T-helper 2 cell treated with Interferon-gamma antibody and Interleukin-4, amounts not matched to agents 5 μg/mL and 100 μg/mL, for 36 hours (primary cell): ENCODE results near the gene EIF4G3.
A peak's percentile ranks its signal among the peaks of the same experiment; 100 is the strongest.
"Not testable (repeated sequence)": the region's sequence is repeated elsewhere in the genome, so short reads cannot be mapped to it uniquely, and the experiment has no call there.

ENCODE experiments used
- DNase-seq: peaks from one replicate; pipeline ENCODE4 v3.0.0; 2021; ENCODE audit warnings: low spot score
- H3K27ac Mint-ChIP-seq: one replicate; pipeline ENCODE4 v1.8.0; 2021; ENCODE audit warnings: mild to moderate bottlenecking, mixed read lengths
- H3K27me3 Mint-ChIP-seq: one replicate; pipeline ENCODE4 v1.8.0; 2021; ENCODE audit warnings: low read depth, mixed read lengths
- H3K36me3 Mint-ChIP-seq: one replicate; pipeline ENCODE4 v1.8.0; 2021; ENCODE audit warnings: low read depth, mixed read lengths
- H3K4me1 Mint-ChIP-seq: one replicate; pipeline ENCODE4 v1.8.0; 2021; ENCODE audit warnings: low read depth, mixed read lengths
- H3K4me3 Mint-ChIP-seq: one replicate; pipeline ENCODE4 v1.8.0; 2022; ENCODE audit warnings: mild to moderate bottlenecking, moderate library complexity, mixed read lengths
- H3K9me3 Mint-ChIP-seq: one replicate; pipeline ENCODE4 v1.8.0; 2021; ENCODE audit warnings: mixed read lengths

Gene EIF4G3

DNA sequence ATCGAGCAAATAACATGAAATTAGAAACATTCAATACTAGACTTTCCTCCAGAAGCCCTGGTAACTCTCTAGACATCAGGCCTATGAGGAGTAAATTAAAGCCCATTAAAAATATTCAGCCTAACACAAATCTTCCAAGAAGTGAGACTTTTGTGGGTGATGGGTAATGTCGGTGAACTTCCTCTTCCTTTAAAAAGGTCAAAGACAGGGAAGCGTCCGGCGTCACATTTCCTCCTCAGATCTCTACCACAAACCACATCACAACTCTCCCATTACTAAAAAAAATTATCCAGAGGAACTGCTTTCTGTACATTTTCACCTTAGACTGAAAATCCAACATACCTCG is 1.4 kb downstream of the EIF4G3 start:
- no peaks in the 10 kb centered on the region for H3K9me3 Mint-ChIP-seq
- peaks cover 35% of the 10 kb centered on the region for H3K4me1 Mint-ChIP-seq
- peaks cover 19% of the 10 kb centered on the region for H3K36me3 Mint-ChIP-seq
- H3K4me3 Mint-ChIP-seq: peak overlapping the region; percentile 85
- peak overlapping the region; percentile 87 for H3K27ac Mint-ChIP-seq
- peaks cover 3% of the 10 kb centered on the region for H3K27me3 Mint-ChIP-seq
- DNase-seq: peak; percentile 37

DNA sequence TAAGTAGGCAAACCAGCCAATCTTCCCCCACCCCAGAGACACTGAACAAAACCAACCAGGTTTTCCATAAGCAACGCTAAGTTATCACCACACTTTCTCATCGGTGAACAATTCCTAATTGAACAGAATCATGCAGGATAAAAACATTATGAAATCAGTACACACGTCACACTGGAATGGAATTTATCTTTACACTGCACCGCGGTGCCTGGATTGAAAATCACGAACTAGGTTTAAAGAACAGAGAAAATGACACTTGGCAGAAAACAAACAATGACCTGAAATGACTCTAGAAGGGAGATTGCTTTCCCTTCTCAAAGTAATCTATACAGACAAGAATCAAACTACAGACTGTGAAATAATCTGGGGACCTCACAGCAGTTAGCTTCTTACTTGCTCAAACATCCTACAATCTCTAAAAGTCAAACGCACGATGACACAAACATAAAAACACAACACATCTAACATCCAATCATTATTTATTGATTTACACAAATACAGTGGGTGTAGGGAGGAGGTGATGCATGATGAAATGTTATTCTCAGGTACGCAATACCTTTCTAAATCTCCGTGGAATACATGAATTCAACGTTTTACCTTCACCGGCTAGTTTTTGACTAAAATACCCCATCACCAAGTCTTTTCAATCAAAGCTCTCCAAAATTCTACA is 1.9 kb downstream of the EIF4G3 start:
- peak overlapping the region; percentile 85 for H3K4me3 Mint-ChIP-seq
- peaks cover 21% of the 10 kb centered on the region for H3K36me3 Mint-ChIP-seq
- H3K4me1 Mint-ChIP-seq: peaks cover 35% of the 10 kb centered on the region
- H3K27me3 Mint-ChIP-seq: peaks cover 3% of the 10 kb centered on the region
- H3K27ac Mint-ChIP-seq: peak overlapping the region; percentile 87
- no peaks in the 10 kb centered on the region for H3K9me3 Mint-ChIP-seq
- no peak for DNase-seq

DNA sequence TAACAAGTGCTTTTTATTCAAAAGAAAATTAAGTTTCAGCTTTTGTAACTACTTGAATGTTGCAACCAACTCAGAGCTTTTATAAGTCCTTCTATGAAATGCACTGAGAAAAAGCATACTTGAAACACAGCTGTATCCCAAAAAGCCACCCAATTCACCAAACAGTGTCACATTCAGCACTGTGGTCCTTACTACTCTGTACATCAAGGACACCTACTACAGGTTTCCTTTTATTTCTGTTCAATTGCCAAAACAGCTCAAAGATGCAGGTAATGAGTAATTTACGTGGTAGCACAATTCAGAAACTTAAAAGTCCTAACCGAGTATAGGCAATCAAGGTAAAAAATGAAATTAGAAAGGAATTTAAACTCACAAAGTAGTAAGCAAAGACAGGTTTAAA is 2.5 kb downstream of the EIF4G3 start:
- no peak overlapping the region for H3K27ac Mint-ChIP-seq
- H3K4me3 Mint-ChIP-seq: peak overlapping the region; percentile 85
- peaks cover 3% of the 10 kb centered on the region for H3K27me3 Mint-ChIP-seq
- no peaks in the 10 kb centered on the region for H3K9me3 Mint-ChIP-seq
- H3K36me3 Mint-ChIP-seq: peaks cover 21% of the 10 kb centered on the region
- no peak for DNase-seq
- peaks cover 35% of the 10 kb centered on the region for H3K4me1 Mint-ChIP-seq

DNA sequence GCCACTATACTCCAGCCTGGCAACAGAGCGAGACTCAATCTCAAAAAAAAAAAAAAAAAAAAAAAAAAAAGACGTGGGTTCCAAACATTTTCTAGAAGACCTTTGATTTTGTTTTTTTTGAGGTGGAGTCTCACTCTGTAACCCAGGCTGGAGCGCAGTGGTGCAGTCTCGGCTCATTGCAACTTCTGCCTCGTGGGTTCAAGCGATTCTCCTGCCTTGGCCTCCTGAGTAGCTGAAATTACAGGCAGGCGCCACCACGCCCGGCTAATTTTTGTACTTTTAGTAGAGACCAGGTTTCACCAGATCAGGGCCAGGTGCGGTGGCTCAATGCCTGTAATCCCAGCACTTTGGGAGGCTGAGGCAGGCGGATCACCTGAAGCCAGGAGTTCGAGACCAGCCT is 3.6 kb downstream of the EIF4G3 start:
- not testable (repeated sequence) for H3K27ac Mint-ChIP-seq, H3K9me3 Mint-ChIP-seq, H3K27me3 Mint-ChIP-seq, H3K4me3 Mint-ChIP-seq, DNase-seq
- Mint-ChIP-seq H3K4me1 (peaks cover 35% of the 10 kb centered on the region), H3K36me3 (peaks cover 23% of the 10 kb centered on the region)

DNA sequence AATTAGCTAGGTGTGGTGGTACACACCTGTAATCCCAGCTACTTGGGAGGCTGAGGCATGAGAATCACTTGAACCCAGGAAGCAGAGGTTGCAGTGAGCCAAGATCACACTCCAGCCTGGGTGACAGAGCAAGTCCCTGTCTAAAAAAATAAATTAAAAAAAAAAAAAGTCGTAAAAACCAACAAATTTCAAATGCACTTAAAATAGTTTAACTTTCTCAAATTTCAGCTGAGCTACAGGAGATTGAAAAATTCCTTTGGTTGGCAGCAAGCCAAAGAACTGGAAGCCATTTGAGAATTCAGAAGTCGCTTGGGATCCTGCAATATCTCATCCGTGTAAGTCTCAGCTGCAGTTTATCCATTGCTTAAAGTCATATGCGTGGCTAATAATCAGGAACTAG is 5.9 kb downstream of the EIF4G3 start:
- not testable (repeated sequence) for H3K9me3 Mint-ChIP-seq, DNase-seq, H3K27me3 Mint-ChIP-seq, H3K4me3 Mint-ChIP-seq, H3K27ac Mint-ChIP-seq
- Mint-ChIP-seq H3K4me1 (peaks cover 31% of the 10 kb centered on the region), H3K36me3 (peaks cover 29% of the 10 kb centered on the region)

DNA sequence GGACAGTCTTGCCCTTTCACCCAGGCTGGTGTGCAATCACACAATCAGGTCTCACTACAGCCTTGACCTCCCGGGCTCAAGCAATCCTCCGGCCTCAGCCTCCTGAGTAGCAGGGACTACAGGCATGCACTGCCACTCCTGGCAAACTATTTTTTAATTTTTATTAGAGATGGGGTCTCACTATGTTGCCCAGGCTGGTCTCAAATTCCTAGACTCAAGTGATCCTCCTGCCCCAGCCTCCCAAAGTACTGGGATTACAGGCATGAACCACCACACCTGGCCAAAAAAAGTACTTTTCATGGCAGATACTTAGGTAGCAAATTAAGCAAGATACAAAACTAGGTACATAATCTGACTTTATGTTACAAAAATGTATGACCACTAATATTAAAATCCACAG is 8.3 kb downstream of the EIF4G3 start:
- no peaks in the 10 kb centered on the region for H3K9me3 Mint-ChIP-seq
- no peak overlapping the region for H3K27ac Mint-ChIP-seq
- no peak for DNase-seq
- no peak overlapping the region for H3K4me3 Mint-ChIP-seq
- no peaks in the 10 kb centered on the region for H3K27me3 Mint-ChIP-seq
- peaks cover 33% of the 10 kb centered on the region for H3K36me3 Mint-ChIP-seq
- peaks cover 17% of the 10 kb centered on the region for H3K4me1 Mint-ChIP-seq

DNA sequence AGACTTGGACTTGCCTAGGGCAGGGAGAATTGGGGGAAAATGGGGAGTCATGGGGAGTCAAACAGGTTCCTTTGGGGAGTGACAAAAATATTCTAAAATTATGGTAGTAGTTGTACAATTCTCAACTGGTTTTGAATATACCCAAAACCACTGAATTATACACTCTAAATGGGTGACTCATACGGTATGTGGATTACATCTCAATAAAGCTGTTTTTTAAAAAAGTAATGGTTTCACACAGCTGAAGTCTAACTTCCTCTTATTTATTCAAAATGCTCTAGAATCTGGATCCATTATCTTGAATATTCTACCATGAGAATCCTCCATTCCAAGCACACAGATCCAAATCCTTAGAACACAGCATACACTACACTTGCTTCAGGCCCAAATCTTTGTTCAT is 11.1 kb downstream of the EIF4G3 start:
- Mint-ChIP-seq H3K36me3 (peaks cover 32% of the 10 kb centered on the region), H3K9me3 (no peaks in the 10 kb centered on the region), H3K27me3 (no peaks in the 10 kb centered on the region), H3K27ac (no peak overlapping the region), H3K4me3 (no peak overlapping the region), H3K4me1 (peaks cover 8% of the 10 kb centered on the region)
- no peak for DNase-seq

DNA sequence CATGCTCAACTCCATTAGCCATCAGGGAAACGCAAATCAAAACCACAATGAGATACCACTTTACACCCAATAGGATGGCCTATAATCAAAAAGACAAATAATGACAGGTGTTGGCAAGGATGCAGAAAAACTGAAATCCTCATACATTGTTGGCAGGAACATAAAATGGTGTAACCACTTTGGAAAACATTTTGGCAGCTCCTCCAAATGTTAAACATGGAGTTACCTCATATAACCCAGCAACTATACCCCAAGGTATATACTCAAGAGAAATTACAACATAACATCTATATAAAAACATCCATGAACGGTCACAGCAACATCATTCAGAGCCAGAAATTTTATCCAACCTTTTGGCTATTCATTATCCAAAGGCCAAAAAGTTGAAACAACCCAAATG is 11.6 kb downstream of the EIF4G3 start:
- H3K36me3 Mint-ChIP-seq: peaks cover 32% of the 10 kb centered on the region
- H3K27ac Mint-ChIP-seq: no peak overlapping the region

DNA sequence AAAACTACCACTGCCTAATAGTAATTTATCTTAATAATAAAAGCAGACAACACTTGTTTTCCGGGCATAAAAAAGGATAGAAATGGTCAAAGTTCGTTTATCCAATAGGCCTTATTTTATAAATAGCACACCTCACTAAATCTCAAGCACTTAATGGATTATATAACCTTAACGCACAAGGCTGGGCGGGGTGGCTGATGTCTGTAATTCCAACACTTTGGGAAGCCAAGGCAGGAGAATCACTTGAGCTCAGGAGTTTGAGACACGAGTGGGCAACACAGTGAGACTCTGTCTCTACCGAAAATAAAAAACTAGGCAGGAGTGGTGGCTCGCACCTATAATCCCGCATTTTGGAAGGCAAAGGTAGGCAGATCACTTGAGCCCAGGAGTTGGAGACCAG is 12.4 kb downstream of the EIF4G3 start:
- DNase-seq: no peak
- Mint-ChIP-seq H3K36me3 (peaks cover 32% of the 10 kb centered on the region), H3K27me3 (no peaks in the 10 kb centered on the region), H3K27ac (no peak overlapping the region), H3K4me3 (no peak overlapping the region), H3K9me3 (no peaks in the 10 kb centered on the region), H3K4me1 (peaks cover 13% of the 10 kb centered on the region)

More for the DNA sequence above, 11.6 kb downstream of the EIF4G3 start:
- H3K4me3 Mint-ChIP-seq: no peak overlapping the region
- DNase-seq: no peak
- H3K27me3 Mint-ChIP-seq: no peaks in the 10 kb centered on the region
- H3K9me3 Mint-ChIP-seq: no peaks in the 10 kb centered on the region
- H3K4me1 Mint-ChIP-seq: peaks cover 13% of the 10 kb centered on the region

DNA sequence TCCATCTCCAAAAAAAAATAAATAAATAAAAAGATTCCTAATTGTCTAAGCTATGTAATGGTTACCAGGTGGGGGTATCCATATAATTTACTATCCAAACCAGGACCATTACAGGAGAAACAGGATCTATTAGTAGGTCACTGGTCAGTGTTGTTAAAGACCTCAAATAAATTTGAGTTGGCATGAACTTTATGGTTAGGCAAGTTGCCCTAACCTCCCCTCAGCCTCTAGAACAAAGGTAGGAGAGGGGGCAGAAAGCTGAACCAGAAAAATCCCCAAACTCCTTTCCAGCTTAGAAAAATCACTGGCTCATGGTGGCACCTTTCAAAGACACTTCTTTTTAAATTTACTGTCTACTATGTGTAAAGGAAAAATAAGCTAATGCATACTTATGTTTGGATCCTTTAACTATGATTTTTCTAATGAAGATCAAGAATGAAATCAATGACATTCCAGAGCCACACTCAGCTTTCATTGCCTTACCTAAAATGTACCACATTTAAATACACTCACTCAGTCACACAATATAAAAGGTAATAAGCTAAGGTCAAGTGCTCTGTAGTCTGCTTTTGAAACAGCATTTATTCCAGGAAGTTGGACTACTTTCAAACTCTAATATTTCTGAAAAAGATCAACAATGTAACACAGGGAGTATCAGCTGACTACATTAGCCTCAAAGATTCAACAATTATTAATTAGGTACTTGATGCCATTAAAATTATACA is 13.8 kb downstream of the EIF4G3 start:
- H3K27me3 Mint-ChIP-seq: no peaks in the 10 kb centered on the region
- H3K4me3 Mint-ChIP-seq: no peak overlapping the region
- H3K27ac Mint-ChIP-seq: no peak overlapping the region
- no peak for DNase-seq
- H3K9me3 Mint-ChIP-seq: no peaks in the 10 kb centered on the region
- peaks cover 35% of the 10 kb centered on the region for H3K36me3 Mint-ChIP-seq
- H3K4me1 Mint-ChIP-seq: peaks cover 14% of the 10 kb centered on the region

DNA sequence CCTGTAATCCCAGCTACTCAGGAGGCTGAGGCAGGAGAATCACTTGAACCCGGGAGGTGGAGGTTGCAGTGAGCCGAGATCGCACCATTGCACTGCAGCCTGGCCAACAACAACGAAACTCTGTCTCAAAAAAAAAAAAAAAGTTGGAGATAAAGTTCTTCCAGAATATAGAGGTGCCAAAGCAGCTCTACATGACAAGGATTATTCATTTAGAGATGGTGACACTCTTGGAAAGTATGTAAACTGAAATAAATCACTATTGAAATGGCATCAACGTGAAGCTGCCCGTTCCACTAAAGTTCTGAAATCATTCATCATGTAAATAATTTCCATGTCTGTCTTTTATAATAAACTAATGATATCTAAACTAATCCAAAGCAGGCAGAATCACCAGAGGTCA is 14.9 kb downstream of the EIF4G3 start:
- no peak overlapping the region for H3K27ac Mint-ChIP-seq

DNA sequence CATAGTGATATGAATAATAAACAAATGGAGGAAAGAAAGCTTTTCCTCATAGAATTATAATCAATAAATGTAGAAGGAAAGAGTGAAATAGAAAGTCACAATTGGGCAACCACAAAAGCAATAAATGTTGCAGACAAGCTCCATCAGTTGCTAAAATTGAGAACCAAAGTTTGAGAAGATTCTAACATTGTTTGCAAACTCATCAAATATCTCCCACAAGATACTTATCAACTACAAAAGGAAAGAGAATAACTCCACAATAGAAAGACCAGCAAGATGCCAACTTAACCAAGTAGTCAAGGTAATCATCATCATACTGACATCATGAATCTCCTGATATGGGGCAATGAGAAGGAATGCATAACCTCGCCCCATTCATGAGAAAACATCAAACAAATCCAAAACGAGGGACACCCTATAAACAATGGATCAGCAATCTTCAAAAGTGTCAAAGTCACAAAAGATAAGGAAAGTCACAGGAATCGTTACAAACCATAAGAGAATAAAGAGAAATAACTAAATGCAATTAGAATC is 16.4 kb downstream of the EIF4G3 start:
- Mint-ChIP-seq H3K4me3 (no peak overlapping the region), H3K27ac (peak overlapping the region; percentile 37), H3K9me3 (no peaks in the 10 kb centered on the region), H3K4me1 (peaks cover 21% of the 10 kb centered on the region), H3K27me3 (no peaks in the 10 kb centered on the region), H3K36me3 (peaks cover 30% of the 10 kb centered on the region)
- DNase-seq: no peak

More for the DNA sequence above, 14.9 kb downstream of the EIF4G3 start:
- no peak for DNase-seq
- Mint-ChIP-seq H3K27me3 (no peaks in the 10 kb centered on the region), H3K4me3 (no peak overlapping the region), H3K36me3 (peaks cover 30% of the 10 kb centered on the region), H3K4me1 (peaks cover 19% of the 10 kb centered on the region), H3K9me3 (no peaks in the 10 kb centered on the region)

DNA sequence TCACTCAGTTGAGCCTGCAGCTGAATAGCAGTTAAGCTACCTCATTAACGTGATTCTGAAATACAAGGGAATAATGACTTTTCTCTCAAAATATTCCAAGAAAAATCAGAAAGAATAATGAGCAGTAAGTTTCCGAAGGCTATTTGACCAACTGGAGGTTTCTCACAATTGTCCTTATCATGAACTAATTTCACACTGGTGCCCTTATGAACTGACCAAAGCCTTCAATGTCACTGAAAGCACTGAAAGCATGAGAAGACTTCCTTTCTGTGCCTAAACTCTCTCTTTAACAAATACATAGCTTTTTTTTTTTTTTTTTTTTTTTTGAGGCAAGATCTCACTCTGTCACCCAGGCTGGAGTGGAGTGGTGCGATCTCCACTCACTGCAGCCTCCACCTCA is 18.8 kb downstream of the EIF4G3 start:
- H3K36me3 Mint-ChIP-seq: peaks cover 21% of the 10 kb centered on the region
- H3K4me1 Mint-ChIP-seq: peaks cover 24% of the 10 kb centered on the region
- H3K9me3 Mint-ChIP-seq: no peaks in the 10 kb centered on the region
- H3K4me3 Mint-ChIP-seq: no peak overlapping the region
- H3K27ac Mint-ChIP-seq: no peak overlapping the region
- DNase-seq: no peak
- H3K27me3 Mint-ChIP-seq: no peaks in the 10 kb centered on the region

DNA sequence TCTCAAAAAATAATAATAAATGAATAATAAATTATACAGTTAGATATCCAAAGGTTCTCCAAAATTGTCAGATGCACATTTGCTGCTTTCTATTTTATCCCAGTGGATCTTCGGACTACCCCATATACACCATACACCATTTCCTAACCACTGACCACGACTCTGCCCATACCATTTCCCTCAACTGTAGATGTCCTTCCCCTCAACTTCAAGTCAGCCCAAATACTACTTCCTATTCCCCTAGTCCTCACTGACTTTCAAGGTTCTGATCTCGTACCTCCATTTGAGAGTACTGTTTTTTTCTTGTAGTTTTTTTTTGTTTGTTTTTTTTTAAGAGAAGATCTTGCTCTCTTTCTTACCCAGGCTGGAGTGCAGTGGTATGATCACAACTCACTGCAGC is 19.6 kb downstream of the EIF4G3 start:
- peaks cover 24% of the 10 kb centered on the region for H3K4me1 Mint-ChIP-seq
- no peak overlapping the region for H3K27ac Mint-ChIP-seq
- H3K4me3 Mint-ChIP-seq: no peak overlapping the region
- H3K27me3 Mint-ChIP-seq: no peaks in the 10 kb centered on the region
- peaks cover 20% of the 10 kb centered on the region for H3K36me3 Mint-ChIP-seq
- H3K9me3 Mint-ChIP-seq: no peaks in the 10 kb centered on the region
- no peak for DNase-seq
